ENCODE measurements around the gene NLRP5. TPM values are rescaled to one million over a fixed set of nuclear protein-coding genes. Genes with fewer than 3 reads are reported as not detected.
"Not testable (repeated sequence)": the region's sequence is repeated elsewhere in the genome, so short reads cannot be mapped to it uniquely, and the experiment has no call there.

The NLRP5 gene
- total RNA-seq, 4 donors from 2014 or later, result 0.35 TPM; not detected in 3

GRCh38 chr19:56104423-56104822, 117.8 kb downstream of the NLRP5 start:
- DNase-seq, result no peak
- Histone ChIP-seq H3K9me3 (no peaks in the 10 kb centered on the region), H3K4me3 (no peak overlapping the region), H3K36me3 (no peaks in the 10 kb centered on the region), H3K4me1 (peaks cover 0 to 13% of the 10 kb centered on the region in 2 donors), H3K27ac (peak overlapping the region in 1 of 2 donors; percentile 81), H3K27me3 (no peaks in the 10 kb centered on the region)
- intact Hi-C loops (cut with DNase I; ENCODE audit: low total_unique reads), result no loop called here
- TF ChIP-seq CTCF (IDR thresholded peaks at IDR 0.05), result no peak
- TF ChIP-seq POLR2A (IDR thresholded peaks at IDR 0.05), result no peak

- Histone ChIP-seq H3K27ac (peak overlapping the region; percentile 65 to 81), H3K4me3 (peak overlapping the region in 1 of 2 donors; percentile 22), H3K4me1 (peaks cover 0 to 13% of the 10 kb centered on the region in 2 donors), H3K9me3 (no peaks in the 10 kb centered on the region), H3K27me3 (no peaks in the 10 kb centered on the region), H3K36me3 (no peaks in the 10 kb centered on the region)
- DNase-seq, result peak; percentile 69 to 82
- intact Hi-C loops (cut with DNase I; ENCODE audit: low total_unique reads), result no loop called here
- peak; percentile 72 to 83 (median 74) for TF ChIP-seq CTCF (IDR thresholded peaks at IDR 0.05)
- TF ChIP-seq POLR2A (IDR thresholded peaks at IDR 0.05), result peak; percentile 2 to 12
These were observed 118.6 kb downstream of the NLRP5 start for GRCh38 chr19:56105090-56105701.

- intact Hi-C loops (cut with DNase I; ENCODE audit: low total_unique reads); H3K4me3 ChIP-seq: not testable (repeated sequence)
- peaks cover 0 to 15% of the 10 kb centered on the region in 2 donors for H3K4me1 ChIP-seq
These were observed 119.3 kb downstream of the NLRP5 start for GRCh38 chr19:56105831-56106396.

GRCh38 chr19:56106397-56106849, 119.8 kb downstream of the NLRP5 start:
- H3K27ac ChIP-seq, result no peak overlapping the region
- no peak for DNase-seq
- H3K4me1 ChIP-seq, result peaks cover 0 to 20% of the 10 kb centered on the region in 2 donors
- intact Hi-C loops (cut with DNase I; ENCODE audit: low total_unique reads), result no loop called here
- TF ChIP-seq POLR2A (IDR thresholded peaks at IDR 0.05) (peak in 1 of 2 donors; percentile 39), CTCF (IDR thresholded peaks at IDR 0.05) (no peak)
- no peaks in the 10 kb centered on the region for H3K9me3 ChIP-seq
- H3K27me3 ChIP-seq, result no peaks in the 10 kb centered on the region
- H3K4me3 ChIP-seq, result no peak overlapping the region
- H3K36me3 ChIP-seq, result no peaks in the 10 kb centered on the region

More at GRCh38 chr19:56105831-56106396, 119.3 kb downstream of the NLRP5 start:
- peak overlapping the region; percentile 65 to 81 for H3K27ac ChIP-seq
- not testable (repeated sequence) for H3K9me3 ChIP-seq, H3K36me3 ChIP-seq, DNase-seq, H3K27me3 ChIP-seq

- intact Hi-C loops (cut with DNase I; ENCODE audit: low total_unique reads), result no loop called here
- H3K4me1 ChIP-seq, result peaks cover 0 to 26% of the 10 kb centered on the region in 2 donors
- H3K27ac ChIP-seq, result peak overlapping the region in 1 of 2 donors; percentile 47
These were observed 120.4 kb downstream of the NLRP5 start for GRCh38 chr19:56106993-56107392.

More at GRCh38 chr19:56106993-56107392, 120.4 kb downstream of the NLRP5 start:
- no peaks in the 10 kb centered on the region for H3K36me3 ChIP-seq
- no peak for DNase-seq
- no peak overlapping the region for H3K4me3 ChIP-seq
- no peaks in the 10 kb centered on the region for H3K9me3 ChIP-seq
- TF ChIP-seq POLR2A (IDR thresholded peaks at IDR 0.05) (no peak), CTCF (IDR thresholded peaks at IDR 0.05) (no peak)
- H3K27me3 ChIP-seq, result no peaks in the 10 kb centered on the region

All from uterus (tissue), 4 donors.